GM21423 (cell line): Measurements from ENCODE around the gene FREY1.

Experiments used
- ATAC-seq: cut with Tn5 transposase; IDR thresholded peaks from one replicate; pipeline ENCODE4 v1.9.1; 2021; ENCODE audit warnings: mild to moderate bottlenecking, moderate library complexity; ENCODE audit not compliant: unreplicated experiment

FREY1 gene

DNA sequence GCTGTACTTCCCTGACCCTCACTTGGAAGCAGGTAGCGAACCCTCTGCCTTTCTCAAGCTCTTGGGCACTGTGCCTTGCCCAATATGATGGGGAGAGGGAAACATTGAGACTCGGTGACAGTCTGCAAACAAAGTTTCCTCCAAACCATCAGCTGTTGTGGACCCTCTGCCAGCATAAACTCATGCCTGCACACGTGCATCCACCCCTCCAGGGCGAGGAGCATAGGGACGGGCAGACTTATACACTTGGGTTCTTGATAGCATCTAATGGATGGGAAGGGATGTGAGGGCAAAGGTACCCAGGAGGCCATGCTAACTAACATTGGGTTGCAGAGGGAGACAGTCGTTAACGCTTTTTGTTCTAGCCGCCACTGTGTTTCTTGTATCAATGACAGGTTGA, 29.9 kb downstream of the FREY1 start:
- ATAC-seq = no peak

GRCh38 chr11:45876401-45876800, 30.7 kb downstream of the FREY1 start:
- ATAC-seq = no peak

DNA sequence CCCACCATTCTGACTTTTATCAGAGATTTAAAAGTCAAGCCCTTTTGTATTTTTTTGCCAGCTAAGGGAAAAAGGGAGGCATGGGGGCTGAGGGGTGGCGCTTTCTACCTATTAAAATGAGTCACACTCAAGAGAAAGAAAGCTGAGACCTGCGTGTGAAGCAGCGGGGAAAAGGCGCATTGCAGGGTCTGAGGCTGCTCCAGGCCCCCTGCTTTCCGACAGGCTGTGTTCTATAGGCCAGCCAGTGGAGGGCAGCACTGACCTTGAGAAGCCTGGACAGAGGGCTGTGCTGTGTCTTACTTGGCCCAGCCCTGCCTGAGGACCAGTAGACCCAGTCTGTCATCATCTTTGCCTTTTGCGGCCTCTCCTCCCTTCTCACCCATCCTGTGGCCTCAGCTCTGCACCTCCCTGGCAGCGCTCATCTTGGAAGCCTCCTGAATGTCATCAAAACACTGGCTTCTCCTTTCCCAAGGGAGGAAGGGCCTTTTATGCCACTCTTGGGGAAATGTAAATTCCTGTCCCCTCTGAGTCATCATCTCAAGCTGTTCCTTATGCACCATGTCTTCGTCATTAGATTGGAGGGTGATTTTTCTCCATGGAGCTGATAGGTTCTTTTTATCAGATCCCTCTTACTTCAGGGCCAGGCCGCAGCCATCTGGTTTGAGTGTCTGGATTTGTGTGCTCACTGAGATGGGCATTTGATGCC, 34.3 kb downstream of the FREY1 start:
- no peak for ATAC-seq

DNA sequence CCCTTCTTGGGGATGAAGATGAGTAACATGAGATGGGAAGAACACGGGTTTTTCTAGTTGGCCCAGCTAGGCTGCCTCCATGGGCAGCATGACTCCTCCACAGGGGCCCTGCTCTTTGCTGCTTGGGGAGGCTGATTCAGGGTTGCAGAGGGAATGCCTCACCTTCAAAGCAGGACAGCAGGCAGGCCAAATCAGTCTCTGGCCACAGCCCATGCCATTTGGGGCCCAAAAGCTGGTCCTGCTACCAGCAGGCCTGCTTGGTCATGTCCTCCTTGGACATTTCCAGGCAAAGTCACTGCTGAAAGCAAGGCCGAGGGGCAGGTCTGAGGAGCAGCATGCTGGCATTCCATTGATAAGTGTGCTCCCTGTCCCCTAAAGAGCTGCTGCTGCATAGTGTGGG, 35.4 kb downstream of the FREY1 start:
- no peak for ATAC-seq

GRCh38 chr11:45870706-45871105, 36.4 kb downstream of the FREY1 start:
- no peak for ATAC-seq

DNA sequence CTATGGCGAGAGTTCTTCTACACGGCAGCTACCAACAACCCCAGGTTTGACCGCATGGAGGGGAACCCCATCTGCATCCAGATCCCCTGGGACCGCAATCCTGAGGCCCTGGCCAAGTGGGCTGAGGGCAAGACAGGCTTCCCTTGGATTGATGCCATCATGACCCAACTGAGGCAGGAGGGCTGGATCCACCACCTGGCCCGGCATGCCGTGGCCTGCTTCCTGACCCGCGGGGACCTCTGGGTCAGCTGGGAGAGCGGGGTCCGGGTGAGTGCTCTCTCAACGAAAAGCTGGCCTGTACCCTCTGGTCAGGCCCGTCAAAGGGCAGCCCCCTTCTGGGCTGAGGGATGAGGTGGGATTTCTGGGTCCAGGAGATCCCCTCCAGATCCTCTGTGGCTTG, 37.5 kb downstream of the FREY1 start:
- ATAC-seq = no peak

DNA sequence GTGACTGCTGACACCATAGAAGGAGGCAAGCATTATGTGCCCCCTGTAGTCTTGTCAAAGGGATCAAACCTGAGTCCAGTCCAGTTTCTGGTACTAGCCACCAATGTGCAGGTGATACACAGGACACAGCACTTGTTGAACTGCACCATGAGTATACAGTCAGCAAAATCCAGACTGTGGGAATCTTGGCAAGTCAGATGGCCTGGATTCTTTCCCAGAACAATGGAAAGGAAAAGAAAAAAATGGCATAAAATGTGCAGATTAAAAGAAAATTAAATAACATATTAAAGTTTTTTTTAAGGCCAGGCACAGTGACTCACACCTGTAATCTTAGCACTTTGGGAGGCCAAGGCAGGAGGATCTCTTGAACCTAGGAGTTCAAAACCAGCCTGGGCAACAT, 43.0 kb downstream of the FREY1 start:
- no peak for ATAC-seq

GRCh38 chr11:45860764-45861510, 46.1 kb downstream of the FREY1 start:
- ATAC-seq = no peak

DNA sequence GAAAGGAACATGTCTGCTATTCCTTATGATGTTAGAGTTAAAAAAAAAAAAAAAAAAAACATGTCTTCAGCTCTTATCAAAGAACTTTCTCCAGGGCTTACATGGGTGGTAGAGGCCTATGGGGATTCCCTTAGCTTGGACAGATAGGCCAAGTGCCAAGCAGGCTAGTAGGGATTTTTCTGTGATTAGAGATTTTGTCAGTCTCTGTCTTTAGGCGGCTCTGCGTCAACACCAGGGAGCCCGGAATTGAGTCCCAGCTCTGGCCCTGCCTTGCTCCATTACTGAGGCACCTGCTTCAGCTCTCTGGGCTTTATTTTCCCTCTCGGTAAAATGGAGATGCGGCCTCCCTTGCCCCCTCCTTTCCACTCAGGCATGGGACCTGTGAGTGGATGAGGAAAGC, 46.7 kb downstream of the FREY1 start:
- ATAC-seq = no peak

GRCh38 chr11:45859661-45860140, 47.4 kb downstream of the FREY1 start:
- no peak for ATAC-seq

- no peak for ATAC-seq
These were observed 48.2 kb downstream of the FREY1 start for GRCh38 chr11:45858751-45859398.

GRCh38 chr11:45857961-45858474, 49.1 kb downstream of the FREY1 start:
- ATAC-seq = no peak
